GM10266 (cell line): ENCODE results near the gene CCDC102A.
A peak's percentile ranks its signal among the peaks of the same experiment; 100 is the strongest.

Experiments used
- DNase-seq: peaks from one replicate; pipeline ENCODE4 v3.0.0; 2012; ENCODE audit errors: extremely low spot score
- CTCF ChIP-seq: IDR thresholded peaks from 2 replicates; pipeline ENCODE4 v1.5.1; 2012; ENCODE audit warnings: mild to moderate bottlenecking, low read depth; ENCODE audit not compliant: control insufficient read depth, insufficient read depth; ENCODE audit errors: missing control alignments

The CCDC102A gene

GRCh38 chr16:57527027-57527426 is 9.3 kb downstream of the CCDC102A start:
- TF ChIP-seq CTCF = no peak
- no peak for DNase-seq

GRCh38 chr16:57526498-57526897 is 9.9 kb downstream of the CCDC102A start:
- TF ChIP-seq CTCF = no peak
- no peak for DNase-seq

- no peak for TF ChIP-seq CTCF
- DNase-seq = no peak
These were observed 10.6 kb downstream of the CCDC102A start for GRCh38 chr16:57525761-57526160.

- DNase-seq = no peak
- no peak for TF ChIP-seq CTCF
These were observed 13.4 kb downstream of the CCDC102A start for GRCh38 chr16:57522960-57523359.

GRCh38 chr16:57519796-57520360 is 16.5 kb downstream of the CCDC102A start:
- TF ChIP-seq CTCF = peak; percentile 97
- DNase-seq = peak; percentile 93

GRCh38 chr16:57518922-57519321 is 17.4 kb downstream of the CCDC102A start:
- TF ChIP-seq CTCF = no peak
- DNase-seq = no peak

- no peak for TF ChIP-seq CTCF
- no peak for DNase-seq
These were observed 17.9 kb downstream of the CCDC102A start for GRCh38 chr16:57518520-57518919.
